SK-N-SH (cell line): Measurements from ENCODE around the gene FKBP2.

Source experiments
- CTCF ChIP-seq: fragments of 200-600 bp; sonication (generic); IDR thresholded peaks from 2 replicates; pipeline ENCODE4 v1.6.1; 2017; ENCODE audit warnings: antibody characterized with exemption, mild to moderate bottlenecking, moderate library complexity
- JUND ChIP-seq: IDR thresholded peaks from 2 replicates; pipeline ENCODE4 v1.4.0; 2012
- REST ChIP-seq: IDR thresholded peaks from 2 replicates; pipeline ENCODE4 v1.6.1; 2012; ENCODE audit warnings: mild to moderate bottlenecking, low read depth, low read length, moderate library complexity

GRCh38 chr11:64225608-64226506 is 15.0 kb upstream of the FKBP2 start, which contains the start of the genes NUDT22 and TRPT1:
- peak; percentile 16 for TF ChIP-seq CTCF
- TF ChIP-seq REST, result no peak
- no peak for TF ChIP-seq JUND
